ENCODE results near the gene COLGALT1. TPM values are rescaled to one million over a fixed set of nuclear protein-coding genes. Genes with fewer than 3 reads are reported as not detected.

The COLGALT1 gene
- total RNA-seq, 3 donors from 2014 or later (not counting 1 experiment from before 2014, with no cell fraction given) = 39.0 to 55.4 (median 43.7) TPM

- intact Hi-C loops (cut with micrococcal nuclease) = loop anchor here (1.0 to 5.0 kb wide), 2 partner anchors 27 to 45 kb away; partner anchors contain the start of gene COLGALT1
- Mint-ChIP-seq H3K4me1 (peaks cover 21 to 25% of the 10 kb centered on the region in 2 donors), H3K27me3 (ENCODE audit: low read depth in 2 of 2) (no peaks in the 10 kb centered on the region), H3K9me3 (no peaks in the 10 kb centered on the region), H3K4me3 (peak overlapping the region; percentile 92), H3K27ac (peak overlapping the region; percentile 87 to 91), H3K36me3 (no peaks in the 10 kb centered on the region)
- Histone ChIP-seq H3K9me3 (ENCODE audit: control insufficient read depth, insufficient read depth, low read length) (no peaks in the 10 kb centered on the region), H3K27me3 (ENCODE audit: control insufficient read depth, insufficient read depth, low read length) (no peaks in the 10 kb centered on the region), H3K4me3 (ENCODE audit: low read length) (peak overlapping the region; percentile 72), H3K27ac (ENCODE audit: low read length) (peak overlapping the region; percentile 86), H3K4me1 (ENCODE audit: control insufficient read depth, insufficient read depth, low read length) (peaks cover 29% of the 10 kb centered on the region), H3K36me3 (ENCODE audit: control insufficient read depth, insufficient read depth, low read length) (peaks cover 7% of the 10 kb centered on the region)
- no peak for TF ChIP-seq CTCF (IDR thresholded peaks at IDR 0.05)
- DNase-seq = peak; percentile 86 to 90
- ATAC-seq = peak; percentile 74 to 87 (median 76)
- WGBS (ENCODE audit: insufficient coverage) = under 1% methylated on average over 82 of the region's 82 CpGs
Measured at GRCh38 chr19:17511724-17512573, 43.5 kb upstream of the COLGALT1 start.

GRCh38 chr19:17512574-17512939, 42.9 kb upstream of the COLGALT1 start:
- Mint-ChIP-seq H3K36me3 (no peaks in the 10 kb centered on the region), H3K4me1 (peaks cover 25% of the 10 kb centered on the region in 2 donors), H3K27ac (peak overlapping the region; percentile 87 to 91), H3K9me3 (no peaks in the 10 kb centered on the region), H3K4me3 (peak overlapping the region; percentile 92), H3K27me3 (ENCODE audit: low read depth in 2 of 2) (no peaks in the 10 kb centered on the region)
- Histone ChIP-seq H3K4me3 (ENCODE audit: low read length) (peak overlapping the region; percentile 72), H3K27ac (ENCODE audit: low read length) (peak overlapping the region; percentile 86), H3K27me3 (ENCODE audit: control insufficient read depth, insufficient read depth, low read length) (no peaks in the 10 kb centered on the region), H3K36me3 (ENCODE audit: control insufficient read depth, insufficient read depth, low read length) (peaks cover 13% of the 10 kb centered on the region), H3K9me3 (ENCODE audit: control insufficient read depth, insufficient read depth, low read length) (peaks cover 3% of the 10 kb centered on the region), H3K4me1 (ENCODE audit: control insufficient read depth, insufficient read depth, low read length) (peaks cover 29% of the 10 kb centered on the region)
- intact Hi-C loops (cut with micrococcal nuclease) = loop anchor here (1.0 to 5.0 kb wide), 2 partner anchors 27 to 45 kb away; partner anchors contain the start of gene COLGALT1
- no peak for TF ChIP-seq CTCF (IDR thresholded peaks at IDR 0.05)
- DNase-seq (no peak), ATAC-seq (no peak)
- WGBS (ENCODE audit: insufficient coverage) = 35% methylated on average over 9 of the region's 9 CpGs

DNA sequence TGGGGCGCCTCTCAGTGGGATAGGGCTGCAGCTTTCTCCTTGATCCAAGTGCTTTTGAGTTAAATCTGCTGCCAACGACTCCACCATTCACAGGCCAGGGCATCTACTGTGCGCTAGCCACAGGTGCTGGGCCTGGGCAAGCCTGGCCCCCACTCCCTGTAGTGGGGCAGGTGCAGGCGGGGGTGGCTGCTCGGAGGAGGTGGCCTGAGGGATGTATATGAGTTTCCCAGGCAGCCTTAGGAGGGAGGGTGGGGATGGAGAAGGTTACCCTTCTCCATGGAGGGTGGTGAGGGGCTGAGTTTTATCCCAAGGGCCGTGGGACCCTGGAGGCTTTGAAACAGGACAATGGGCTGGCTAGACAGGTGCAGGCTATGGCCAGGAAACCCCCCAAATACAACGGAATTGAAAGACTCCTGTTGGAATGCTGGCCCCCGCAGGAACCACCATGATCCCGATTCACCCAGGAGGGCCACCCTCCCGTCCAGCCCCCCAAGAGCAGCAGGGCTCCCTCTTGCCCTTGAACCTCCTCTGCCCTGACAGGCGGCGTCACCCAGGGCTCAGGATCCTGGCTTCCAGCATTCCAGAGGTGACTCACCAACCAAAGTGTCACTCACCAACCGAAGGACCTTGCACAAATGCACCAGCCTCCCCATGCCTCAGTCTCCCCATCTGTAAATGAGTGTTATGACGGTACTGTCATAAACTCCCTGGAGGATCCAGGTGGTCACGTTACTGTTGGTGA, 39.9 kb upstream of the COLGALT1 start:
- Histone ChIP-seq H3K4me3 (ENCODE audit: low read length) (no peak overlapping the region), H3K4me1 (ENCODE audit: control insufficient read depth, insufficient read depth, low read length) (peaks cover 22% of the 10 kb centered on the region), H3K36me3 (ENCODE audit: control insufficient read depth, insufficient read depth, low read length) (peaks cover 18% of the 10 kb centered on the region), H3K27ac (ENCODE audit: low read length) (no peak overlapping the region), H3K9me3 (ENCODE audit: control insufficient read depth, insufficient read depth, low read length) (peaks cover 6% of the 10 kb centered on the region), H3K27me3 (ENCODE audit: control insufficient read depth, insufficient read depth, low read length) (no peaks in the 10 kb centered on the region)
- Mint-ChIP-seq H3K9me3 (no peaks in the 10 kb centered on the region), H3K36me3 (no peaks in the 10 kb centered on the region), H3K4me1 (peaks cover 18 to 21% of the 10 kb centered on the region in 2 donors), H3K27ac (peak overlapping the region in 1 of 2 donors; percentile 16), H3K4me3 (no peak overlapping the region), H3K27me3 (ENCODE audit: low read depth in 2 of 2) (no peaks in the 10 kb centered on the region)
- intact Hi-C loops (cut with micrococcal nuclease) = no loop called here
- no peak for ATAC-seq
- DNase-seq = no peak
- no peak for TF ChIP-seq CTCF (IDR thresholded peaks at IDR 0.05)
- 95% methylated on average over 15 of the region's 15 CpGs for WGBS (ENCODE audit: insufficient coverage)
